Nephron (organoid): ENCODE results near the gene INAFM2.

Experiments used
- H3K27ac Mint-ChIP-seq, 3 experiments: 2 replicates each; pipeline ENCODE4 v1.8.0; 2020; ENCODE audit warnings: mixed read lengths in 3 of 3, mild to moderate bottlenecking in 2 of 3, moderate library complexity in 1 of 3
- H3K27me3 Mint-ChIP-seq: 2 replicates; pipeline ENCODE4 v1.8.0; 2021; ENCODE audit warnings: low read depth, mild to moderate bottlenecking, moderate library complexity, mixed read lengths
- H3K36me3 Mint-ChIP-seq: 2 replicates; pipeline ENCODE4 v1.8.0; 2020; ENCODE audit warnings: low read depth, mixed read lengths
- H3K4me1 Mint-ChIP-seq: 2 replicates; pipeline ENCODE4 v1.8.0; 2020; ENCODE audit warnings: mixed read lengths
- H3K4me3 Mint-ChIP-seq, 3 experiments: 2 replicates each; pipeline ENCODE4 v1.8.0; 2020; ENCODE audit warnings: mild to moderate bottlenecking in 3 of 3, mixed read lengths in 3 of 3, moderate library complexity in 2 of 3
- H3K9me3 Mint-ChIP-seq: 2 replicates; pipeline ENCODE4 v1.8.0; 2020; ENCODE audit warnings: mixed read lengths
- CTCF ChIP-seq, 3 experiments: fragments of 200-600 bp; sonication (generic); IDR thresholded peaks; one replicate each; pipeline ENCODE4 v1.5.0; 2021; ENCODE audit warnings: antibody characterized with exemption in 3 of 3; ENCODE audit not compliant: unreplicated experiment in 3 of 3

Gene INAFM2

GRCh38 chr15:40345225-40345866 is 21.9 kb downstream of the INAFM2 start:
- Mint-ChIP-seq H3K9me3 (no peaks in the 10 kb centered on the region), H3K27me3 (peaks cover 6% of the 10 kb centered on the region), H3K36me3 (no peaks in the 10 kb centered on the region), H3K27ac (no peak overlapping the region), H3K4me1 (peaks cover 26% of the 10 kb centered on the region), H3K4me3 (no peak overlapping the region)
- TF ChIP-seq CTCF (IDR thresholded peaks at IDR 0.05; ENCODE audit: unreplicated experiment in 3 of 3) = no peak

DNA sequence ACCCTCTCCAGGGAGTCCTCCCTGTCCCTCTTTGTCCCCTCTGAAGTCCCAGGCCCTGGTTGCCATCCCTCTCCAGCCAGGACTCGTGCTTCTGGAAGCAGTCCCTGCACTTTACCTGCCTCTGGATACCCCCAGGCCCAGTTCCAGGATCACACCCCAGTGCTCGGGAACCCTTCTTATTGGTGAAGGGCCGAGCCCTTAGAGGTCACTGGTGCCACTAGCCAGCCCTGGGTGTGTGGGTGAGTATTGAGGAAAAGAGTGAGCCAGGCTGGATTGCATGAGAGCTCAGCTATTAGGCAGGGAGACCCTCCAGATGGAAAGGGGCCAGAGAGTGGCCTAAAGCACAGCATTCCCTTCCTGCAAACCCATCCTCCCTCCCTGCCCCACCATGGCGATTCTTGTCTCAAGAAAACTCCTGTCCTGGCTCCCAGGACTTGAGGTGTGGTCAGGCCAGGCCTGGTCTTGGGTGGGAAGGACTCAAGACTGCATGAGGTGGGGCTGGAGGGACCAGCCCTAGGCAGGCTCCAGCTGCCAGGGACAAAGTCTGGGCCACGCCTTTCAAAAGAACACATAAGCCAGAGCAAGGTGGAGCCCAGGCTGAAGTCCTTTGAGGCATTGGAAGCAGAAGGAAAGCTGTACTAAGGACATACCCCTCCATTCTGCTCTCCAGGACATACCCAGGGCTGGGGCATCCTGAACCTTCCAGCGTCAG is 22.5 kb downstream of the INAFM2 start:
- Mint-ChIP-seq H3K9me3 (no peaks in the 10 kb centered on the region), H3K4me1 (peaks cover 24% of the 10 kb centered on the region), H3K36me3 (no peaks in the 10 kb centered on the region), H3K4me3 (no peak overlapping the region), H3K27me3 (peaks cover 13% of the 10 kb centered on the region), H3K27ac (no peak overlapping the region)
- TF ChIP-seq CTCF (IDR thresholded peaks at IDR 0.05; ENCODE audit: unreplicated experiment in 3 of 3) = no peak

DNA sequence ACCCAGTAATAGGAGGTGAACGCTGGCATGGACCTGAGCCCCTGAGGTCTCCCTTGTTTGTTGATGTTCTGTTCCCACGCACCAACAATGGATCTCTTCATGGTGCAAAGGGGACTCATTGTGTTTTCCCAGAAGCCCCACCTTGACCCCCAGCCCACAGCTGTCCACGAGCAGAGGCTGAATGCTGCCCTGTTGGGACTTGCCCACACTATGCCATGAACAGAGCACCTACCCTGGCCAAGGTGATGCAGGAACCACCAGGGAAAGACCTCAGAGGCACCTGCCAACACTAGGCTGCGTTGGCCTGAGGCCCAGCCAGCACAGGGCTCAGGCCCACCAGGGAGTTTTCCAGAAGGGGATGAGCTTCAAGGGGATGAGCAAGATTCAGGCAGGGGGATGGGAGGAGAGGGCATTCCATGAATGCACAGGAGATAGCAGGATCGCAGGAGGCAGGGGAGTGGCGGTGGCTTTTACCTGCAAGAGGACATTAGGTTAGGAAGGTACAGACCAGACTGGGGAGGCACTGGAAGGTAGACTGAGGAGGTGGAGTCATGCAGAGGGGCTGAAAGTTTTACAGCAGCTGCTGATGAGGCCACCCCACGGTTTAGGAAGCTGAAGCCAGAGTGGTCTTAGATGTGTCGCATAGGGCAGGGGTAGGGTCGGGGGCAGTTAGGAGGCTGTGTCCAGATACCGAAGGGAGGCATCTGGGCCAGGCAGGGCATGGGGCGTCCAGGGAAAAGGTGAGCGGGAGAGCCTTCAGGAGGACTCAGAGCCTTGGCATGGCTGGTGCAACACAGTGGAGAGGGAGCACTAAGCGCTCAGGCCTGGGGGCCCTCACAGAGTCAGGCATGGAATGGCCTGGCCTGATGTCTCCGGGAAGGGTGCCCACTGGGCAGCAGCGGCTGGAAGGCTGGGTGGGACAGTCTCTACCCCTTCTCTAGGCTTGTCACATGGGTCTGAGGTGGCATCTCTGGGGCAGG is 23.4 kb downstream of the INAFM2 start:
- no peak for TF ChIP-seq CTCF (IDR thresholded peaks at IDR 0.05; ENCODE audit: unreplicated experiment in 3 of 3)
- Mint-ChIP-seq H3K9me3 (no peaks in the 10 kb centered on the region), H3K27me3 (peaks cover 18% of the 10 kb centered on the region), H3K4me1 (peaks cover 16% of the 10 kb centered on the region), H3K4me3 (no peak overlapping the region), H3K27ac (no peak overlapping the region), H3K36me3 (no peaks in the 10 kb centered on the region)

DNA sequence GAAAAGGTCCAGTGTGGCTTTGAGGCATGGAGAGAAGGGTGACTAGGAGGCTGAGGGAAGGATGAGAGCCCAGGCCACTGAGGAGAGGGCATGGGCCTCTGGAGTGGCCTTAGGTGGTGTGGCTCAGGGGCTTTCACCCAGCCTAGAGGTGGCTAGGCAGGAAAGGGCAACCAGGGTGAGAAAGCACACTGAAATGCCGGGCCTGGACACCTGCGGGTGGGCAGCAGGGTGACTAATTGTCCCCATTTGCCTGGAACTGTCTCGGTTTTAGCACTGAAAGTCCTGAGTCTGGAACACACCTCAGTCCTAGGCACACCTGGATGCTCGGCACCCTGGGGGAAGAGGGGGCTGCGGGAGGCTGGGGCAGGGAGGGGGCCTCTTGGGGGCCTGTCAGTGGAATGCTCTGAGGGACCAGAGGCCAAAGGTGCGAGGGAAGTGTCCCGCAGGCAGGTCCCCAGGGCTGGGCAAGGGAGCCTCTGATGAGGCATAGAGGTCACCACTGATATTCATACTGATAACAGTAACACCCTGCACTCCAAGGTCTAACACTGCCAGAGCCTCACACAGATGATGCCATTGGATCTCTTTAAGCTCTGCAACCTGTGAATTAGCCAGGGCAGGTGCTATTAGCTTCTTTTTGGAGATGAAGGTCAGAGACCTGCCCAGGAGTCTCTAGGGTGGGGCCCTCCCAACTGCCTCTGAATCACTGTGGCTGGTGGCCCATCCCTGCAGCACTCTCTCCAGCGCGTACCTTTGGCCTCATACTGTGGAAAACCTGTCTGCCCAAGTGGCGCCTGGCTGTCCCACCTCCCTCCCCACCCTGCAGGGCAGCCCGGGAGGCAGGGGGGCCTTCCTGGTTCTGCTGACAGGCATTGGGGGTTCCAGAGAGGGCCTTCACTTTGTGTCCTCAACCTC is 24.3 kb downstream of the INAFM2 start:
- no peak for TF ChIP-seq CTCF (IDR thresholded peaks at IDR 0.05; ENCODE audit: unreplicated experiment in 3 of 3)
- Mint-ChIP-seq H3K27ac (no peak overlapping the region), H3K4me3 (no peak overlapping the region), H3K27me3 (peaks cover 18% of the 10 kb centered on the region), H3K4me1 (peaks cover 15% of the 10 kb centered on the region), H3K9me3 (no peaks in the 10 kb centered on the region), H3K36me3 (no peaks in the 10 kb centered on the region)

- Mint-ChIP-seq H3K4me1 (peaks cover 10% of the 10 kb centered on the region), H3K27ac (no peak overlapping the region), H3K27me3 (peaks cover 22% of the 10 kb centered on the region), H3K36me3 (no peaks in the 10 kb centered on the region), H3K4me3 (no peak overlapping the region), H3K9me3 (no peaks in the 10 kb centered on the region)
- no peak for TF ChIP-seq CTCF (IDR thresholded peaks at IDR 0.05; ENCODE audit: unreplicated experiment in 3 of 3)
These were observed 25.0 kb downstream of the INAFM2 start for GRCh38 chr15:40348474-40348870.
